Fibroblast of the aortic adventitia (primary cell): Measurements from ENCODE around the gene THAP2. TPM values are rescaled to one million over a fixed set of nuclear protein-coding genes. Genes with fewer than 3 reads are reported as not detected.

Source experiments
- DNase-seq: peaks from one replicate; pipeline ENCODE4 v3.0.0-alpha.2; 2010; ENCODE audit warnings: low read depth
- H3K4me3 ChIP-seq: 2 replicates; pipeline ENCODE4 v1.5.1; 2011; ENCODE audit warnings: low read depth, mild to moderate bottlenecking, control low read depth, low read length, moderate library complexity
- total RNA-seq: library from RNA; depleted of rRNA; stranded (reverse); fragments of >200 nt; gene quantifications from 2 replicates; pipeline ENCODE4 v1.2.3, GENCODE V29; 2012; ENCODE audit warnings: low replicate concordance
- TF ChIP-seq, protein P1 (sequence below): IDR thresholded peaks from 2 replicates; pipeline ENCODE4 v1.5.1; 2011; ENCODE audit warnings: mild to moderate bottlenecking, low read length, control low read depth, inconsistent platforms; ENCODE audit not compliant: insufficient read depth

The THAP2 gene
- total RNA-seq, 1 donor: 4.9 TPM

DNA sequence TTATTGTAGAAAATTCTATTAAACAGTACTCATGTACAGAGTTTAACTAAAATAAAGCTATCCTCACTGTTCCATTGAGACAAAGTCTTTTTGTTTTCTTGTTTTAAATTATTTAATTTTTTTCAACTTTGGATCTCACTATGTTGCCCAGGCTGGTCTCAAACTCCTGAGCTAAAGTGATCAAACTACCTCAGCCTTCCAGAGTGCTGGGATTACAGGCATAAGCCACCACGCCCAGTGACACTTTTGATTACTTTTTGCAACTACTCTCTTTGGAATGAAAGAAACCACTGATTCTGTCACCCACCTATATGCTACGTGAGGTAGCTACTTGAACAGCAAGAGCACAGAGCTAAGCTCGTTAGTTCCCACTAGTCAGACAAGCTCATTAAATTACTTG is 17.6 kb upstream of the THAP2 start:
- no peak overlapping the region for H3K4me3 ChIP-seq
- DNase-seq: no peak
- TF ChIP-seq, protein P1, sequence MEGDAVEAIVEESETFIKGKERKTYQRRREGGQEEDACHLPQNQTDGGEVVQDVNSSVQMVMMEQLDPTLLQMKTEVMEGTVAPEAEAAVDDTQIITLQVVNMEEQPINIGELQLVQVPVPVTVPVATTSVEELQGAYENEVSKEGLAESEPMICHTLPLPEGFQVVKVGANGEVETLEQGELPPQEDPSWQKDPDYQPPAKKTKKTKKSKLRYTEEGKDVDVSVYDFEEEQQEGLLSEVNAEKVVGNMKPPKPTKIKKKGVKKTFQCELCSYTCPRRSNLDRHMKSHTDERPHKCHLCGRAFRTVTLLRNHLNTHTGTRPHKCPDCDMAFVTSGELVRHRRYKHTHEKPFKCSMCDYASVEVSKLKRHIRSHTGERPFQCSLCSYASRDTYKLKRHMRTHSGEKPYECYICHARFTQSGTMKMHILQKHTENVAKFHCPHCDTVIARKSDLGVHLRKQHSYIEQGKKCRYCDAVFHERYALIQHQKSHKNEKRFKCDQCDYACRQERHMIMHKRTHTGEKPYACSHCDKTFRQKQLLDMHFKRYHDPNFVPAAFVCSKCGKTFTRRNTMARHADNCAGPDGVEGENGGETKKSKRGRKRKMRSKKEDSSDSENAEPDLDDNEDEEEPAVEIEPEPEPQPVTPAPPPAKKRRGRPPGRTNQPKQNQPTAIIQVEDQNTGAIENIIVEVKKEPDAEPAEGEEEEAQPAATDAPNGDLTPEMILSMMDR: no peak

DNA sequence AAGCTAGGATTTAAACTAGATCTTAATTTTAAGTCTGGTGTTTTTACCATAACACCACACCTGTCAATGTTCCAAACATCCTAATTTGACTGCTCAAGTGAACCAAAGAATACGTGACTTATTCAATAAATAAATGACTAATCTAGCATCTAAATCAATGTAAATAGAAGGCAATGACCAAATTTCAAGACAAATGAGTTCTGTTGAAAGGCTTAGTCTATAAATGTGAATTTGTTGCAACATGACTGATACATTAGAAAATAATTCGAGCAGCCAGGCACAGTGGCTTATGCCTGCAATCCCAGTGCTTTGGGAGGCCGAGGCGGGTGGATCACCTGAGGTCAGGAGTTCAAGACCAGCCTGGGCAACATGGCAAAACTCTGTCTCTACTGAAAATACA is 15.6 kb upstream of the THAP2 start:
- DNase-seq: no peak
- no peak overlapping the region for H3K4me3 ChIP-seq
- TF ChIP-seq, protein P1: no peak

DNA sequence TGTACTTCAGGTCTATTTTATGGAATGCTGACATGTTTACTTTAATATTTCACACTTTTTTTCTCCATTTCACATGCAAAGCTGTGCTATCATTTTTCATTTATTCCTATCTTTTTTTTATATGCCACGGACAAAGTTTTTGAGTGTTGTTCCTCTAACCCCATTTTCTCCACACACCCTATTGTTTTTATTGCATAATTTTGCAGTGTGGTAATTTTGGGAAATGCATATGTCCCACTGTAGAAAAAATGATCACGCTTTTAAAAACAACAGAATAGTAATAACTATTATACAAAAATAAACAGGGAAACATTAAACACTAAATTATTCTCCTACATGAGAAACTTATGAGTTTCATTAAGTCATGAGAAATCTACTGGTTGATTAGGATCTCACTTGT is 14.7 kb upstream of the THAP2 start:
- no peak overlapping the region for H3K4me3 ChIP-seq
- DNase-seq: no peak
- TF ChIP-seq, protein P1: no peak

DNA sequence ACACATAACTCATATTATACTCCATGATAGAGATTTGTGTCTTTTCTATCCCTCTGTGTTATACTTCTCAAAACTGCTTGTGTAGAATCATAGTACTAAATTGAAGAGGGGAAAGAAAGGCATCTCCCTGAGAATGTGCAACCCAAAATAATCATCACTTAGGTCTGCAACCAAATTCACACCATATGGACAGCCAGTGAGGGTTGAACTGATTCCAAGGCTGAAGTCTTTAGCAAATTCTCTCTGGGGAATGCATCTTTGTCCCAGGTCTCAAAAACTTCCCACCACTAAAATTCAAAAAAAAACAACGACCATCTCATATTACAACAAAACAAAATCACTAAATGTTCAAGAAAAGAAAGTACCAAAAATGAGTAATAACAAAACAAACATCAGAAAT is 11.4 kb upstream of the THAP2 start:
- H3K4me3 ChIP-seq: no peak overlapping the region
- no peak for DNase-seq
- TF ChIP-seq, protein P1: no peak

DNA sequence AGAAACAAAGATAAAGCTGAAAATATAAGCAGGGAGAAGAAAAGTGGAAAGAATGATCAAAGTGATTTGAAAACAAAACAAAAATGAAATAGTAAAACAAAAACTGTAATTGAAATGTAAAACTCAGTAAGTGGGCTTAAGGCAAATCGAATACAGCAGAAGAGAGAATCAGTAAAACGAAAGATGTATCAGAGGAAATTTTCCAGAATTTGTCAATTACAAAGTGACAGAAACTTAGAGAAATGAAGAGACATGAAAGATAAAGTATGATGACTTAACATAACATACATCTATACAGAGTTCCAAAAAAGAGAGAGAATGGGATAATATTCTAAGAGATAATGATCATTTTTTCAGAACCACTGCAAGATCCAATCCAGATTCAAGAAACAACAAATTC is 11.0 kb upstream of the THAP2 start:
- no peak for DNase-seq
- TF ChIP-seq, protein P1: no peak
- H3K4me3 ChIP-seq: no peak overlapping the region

DNA sequence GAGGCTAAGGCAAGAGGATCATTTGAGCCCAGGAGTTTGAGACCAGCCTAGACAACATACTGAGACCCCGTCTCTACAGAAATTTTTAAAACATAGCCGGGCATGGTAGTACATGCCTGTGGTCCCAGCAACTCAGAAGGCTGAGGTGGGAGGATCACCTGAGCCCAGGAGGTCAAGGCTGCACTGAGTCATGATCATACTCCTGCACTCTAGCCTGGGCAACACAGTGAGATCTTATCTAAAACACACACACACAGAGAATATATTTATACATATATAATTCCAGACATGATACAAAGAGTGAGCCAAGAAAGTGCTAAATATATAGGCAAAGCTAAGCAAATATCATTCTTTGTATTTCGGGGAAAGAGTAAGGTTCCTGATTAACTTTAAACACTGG is 9.9 kb upstream of the THAP2 start:
- TF ChIP-seq, protein P1: no peak
- DNase-seq: no peak
- H3K4me3 ChIP-seq: no peak overlapping the region

DNA sequence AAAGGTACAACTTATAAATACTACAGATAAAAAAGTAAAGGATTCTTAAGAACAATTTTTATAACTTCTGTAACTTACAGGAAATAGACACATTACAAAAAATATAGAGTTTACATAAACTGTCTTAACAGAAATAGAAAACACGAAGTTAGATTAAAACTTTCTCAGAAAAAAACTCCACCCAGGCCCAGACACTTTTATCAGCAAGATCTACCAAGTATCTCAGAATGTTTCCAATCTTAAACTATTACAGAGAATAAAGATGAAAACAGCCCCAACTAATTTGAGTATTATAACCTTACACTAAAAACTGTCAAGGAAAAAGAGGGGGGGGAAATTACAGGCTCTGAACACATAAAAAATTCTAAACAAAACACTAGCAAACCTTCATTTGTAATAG is 8.6 kb upstream of the THAP2 start:
- H3K4me3 ChIP-seq: no peak overlapping the region
- no peak for DNase-seq
- TF ChIP-seq, protein P1: no peak
